H1 (cell line): ENCODE results near the gene PRKAR1B. TPM values are rescaled to one million over a fixed set of nuclear protein-coding genes. Genes with fewer than 3 reads are reported as not detected.

Experiments
- CTCF ChIA-PET: fragments of 300-600 bp; sonication (Branson Sonifier 250); formaldehyde crosslinking; loops from one replicate; lab custom pipeline; 2021; ENCODE audit not compliant: partially characterized antibody; lab: Charles Lee
- POLR2A ChIA-PET: fragments of 300-600 bp; sonication (Branson Sonifier 250); formaldehyde crosslinking; loops from one replicate; lab custom pipeline; 2021; ENCODE audit warnings: inconsistent platforms; ENCODE audit not compliant: partially characterized antibody; lab: Charles Lee
- DNase-seq, 2 experiments: peaks; one replicate each; pipeline versions ENCODE4 v3.0.0 to v3.0.0-alpha.2; 2010 to 2022; ENCODE audit warnings: low spot score in 2 of 2, low read depth in 1 of 2, mixed read lengths in 1 of 2
- FAIRE-seq: peaks from 2 replicates; lab custom pipeline; 2011; peaks lifted over from hg19 to GRCh38; lab: Jason Lieb, UNC
- H2AFZ ChIP-seq: 2 replicates; pipeline ENCODE4 v1.8.1; 2012; ENCODE audit warnings: low read length, inconsistent platforms
- H2AK5ac ChIP-seq: 2 replicates; pipeline ENCODE4 v1.6.1; 2013; ENCODE audit warnings: low read depth, low read length
- H2BK120ac ChIP-seq: replicated peaks from 2 replicates; pipeline ENCODE3; 2013; ENCODE audit warnings: low read depth, low read length, inconsistent platforms
- H2BK12ac ChIP-seq: 2 replicates; pipeline ENCODE4 v1.6.1; 2013; ENCODE audit warnings: low read depth, low read length
- H2BK15ac ChIP-seq: 2 replicates; pipeline ENCODE4 v1.6.1; 2013; ENCODE audit warnings: low read length
- H2BK20ac ChIP-seq: 2 replicates; pipeline ENCODE4 v1.6.1; 2013; ENCODE audit warnings: low read length
- H2BK5ac ChIP-seq: 2 replicates; pipeline ENCODE4 v1.6.1; 2013; ENCODE audit warnings: low read depth, low read length
- H3K14ac ChIP-seq: 2 replicates; pipeline ENCODE4 v1.6.1; 2013; ENCODE audit warnings: inconsistent platforms; ENCODE audit not compliant: insufficient read length
- H3K18ac ChIP-seq: 2 replicates; pipeline ENCODE4 v1.6.1; 2013; ENCODE audit warnings: low read length; ENCODE audit errors: extremely low read depth
- H3K23ac ChIP-seq: 2 replicates; pipeline ENCODE4 v1.6.1; 2013; ENCODE audit warnings: inconsistent platforms; ENCODE audit not compliant: insufficient read length
- H3K23me2 ChIP-seq: 2 replicates; pipeline ENCODE4 v1.6.1; 2013; ENCODE audit warnings: low read depth, low read length
- H3K27ac ChIP-seq: 2 replicates; pipeline ENCODE4 v1.6.1; 2011; ENCODE audit warnings: low read depth, low read length, inconsistent platforms
- H3K27me3 ChIP-seq, 4 experiments: replicated peaks in 1 of 4; 1 replicate in 1 of 4; 2 replicates in 3 of 4; pipeline versions ENCODE4 v1.6.1 to v1.8.1; 2011 to 2013; ENCODE audit warnings: low read length in 3 of 4, mild to moderate bottlenecking in 3 of 4, inconsistent platforms in 2 of 4, mixed read lengths in 2 of 4, moderate library complexity in 1 of 4; ENCODE audit not compliant: control insufficient read depth in 3 of 4, insufficient read depth in 3 of 4; ENCODE audit errors: extremely low read depth in 1 of 4
- H3K36me3 ChIP-seq, 4 experiments: 2 replicates each; pipeline versions ENCODE4 v1.6.1 to v1.8.1; 2011 to 2013; ENCODE audit warnings: mild to moderate bottlenecking in 4 of 4, low read length in 3 of 4, moderate library complexity in 2 of 4, control low read depth in 1 of 4, inconsistent platforms in 1 of 4; ENCODE audit not compliant: insufficient read depth in 4 of 4, control insufficient read depth in 2 of 4
- H3K4ac ChIP-seq: replicated peaks from 2 replicates; pipeline ENCODE3; 2013; ENCODE audit warnings: low read length, low read depth, mixed read lengths, inconsistent platforms; ENCODE audit not compliant: insufficient read length
- H3K4me1 ChIP-seq, 4 experiments: replicated peaks in 1 of 4; 1 replicate in 1 of 4; 2 replicates in 3 of 4; pipeline versions ENCODE4 v1.6.1 to v1.8.1; 2011 to 2013; ENCODE audit warnings: low read length in 3 of 4, inconsistent platforms in 2 of 4, mixed read lengths in 1 of 4; ENCODE audit not compliant: insufficient read depth in 4 of 4, control insufficient read depth in 3 of 4
- H3K4me2 ChIP-seq, 2 experiments: 2 replicates each; pipeline versions ENCODE4 v1.6.1 to v1.8.1; 2011 to 2013; ENCODE audit warnings: low read depth in 2 of 2, low read length in 2 of 2, control low read depth in 1 of 2, inconsistent platforms in 1 of 2, mild to moderate bottlenecking in 1 of 2; ENCODE audit not compliant: insufficient read depth in 1 of 2
- H3K4me3 ChIP-seq, 4 experiments: fragments of 200-600, 300-600 bp in 1 of 4; sonication (generic), shearing (Covaris generic), sonication (Bioruptor Twin) in 1 of 4; 2 replicates each; pipeline versions ENCODE4 v1.5.1 to v1.8.1; 2011 to 2016; ENCODE audit warnings: low read length in 4 of 4, low read depth in 3 of 4, control low read depth in 2 of 4, inconsistent platforms in 2 of 4, mild to moderate bottlenecking in 2 of 4, mixed read lengths in 1 of 4, moderate library complexity in 1 of 4; ENCODE audit not compliant: insufficient read depth in 2 of 4; ENCODE audit errors: extremely low read depth in 1 of 4
- H3K56ac ChIP-seq: replicated peaks from 2 replicates; pipeline ENCODE3; 2013; ENCODE audit warnings: low read depth, mild to moderate bottlenecking, mixed read lengths, low read length, inconsistent platforms; ENCODE audit not compliant: insufficient read length
- H3K79me1 ChIP-seq: 2 replicates; pipeline ENCODE4 v1.6.1; 2013; ENCODE audit warnings: low read depth, low read length, control low read depth
- H3K79me2 ChIP-seq, 2 experiments: 2 replicates each; pipeline versions ENCODE4 v1.6.1 to v1.8.1; 2012 to 2013; ENCODE audit warnings: low read length in 2 of 2, mild to moderate bottlenecking in 2 of 2, inconsistent platforms in 1 of 2; ENCODE audit not compliant: insufficient read depth in 2 of 2, control insufficient read depth in 1 of 2
- H3K9ac ChIP-seq, 4 experiments: replicated peaks in 1 of 4; 1 replicate in 1 of 4; 2 replicates in 3 of 4; pipeline versions ENCODE4 v1.6.1 to v1.8.1; 2011 to 2013; ENCODE audit warnings: low read depth in 3 of 4, low read length in 3 of 4, control low read depth in 2 of 4, mild to moderate bottlenecking in 2 of 4, moderate library complexity in 2 of 4, inconsistent platforms in 1 of 4; ENCODE audit errors: extremely low read depth in 1 of 4
- H3K9me3 ChIP-seq, 2 experiments: 2 replicates each; pipeline versions ENCODE4 v1.6.1 to v1.8.1; 2012 to 2013; ENCODE audit warnings: mild to moderate bottlenecking in 2 of 2, moderate library complexity in 2 of 2, control low read depth in 1 of 2, inconsistent platforms in 1 of 2, low read depth in 1 of 2, low read length in 1 of 2, mixed read lengths in 1 of 2; ENCODE audit not compliant: insufficient read depth in 2 of 2
- H4K20me1 ChIP-seq, 2 experiments: replicated peaks in 1 of 2; 2 replicates each; pipeline versions ENCODE3 to v1.8.1; 2011 to 2013; ENCODE audit warnings: inconsistent platforms in 2 of 2, low read length in 2 of 2, mild to moderate bottlenecking in 1 of 2; ENCODE audit not compliant: insufficient read depth in 2 of 2, control insufficient read depth in 1 of 2
- H4K5ac ChIP-seq: 2 replicates; pipeline ENCODE4 v1.6.1; 2013; ENCODE audit warnings: low read length, low read depth, mixed read lengths, inconsistent platforms; ENCODE audit not compliant: insufficient read length
- H4K8ac ChIP-seq: 2 replicates; pipeline ENCODE4 v1.8.0; 2013; ENCODE audit warnings: mild to moderate bottlenecking, moderate library complexity, low read length, inconsistent platforms; ENCODE audit not compliant: insufficient read depth; ENCODE audit errors: extremely low read depth
- H4K91ac ChIP-seq: replicated peaks from 2 replicates; pipeline ENCODE3; 2013; ENCODE audit warnings: low read length, mixed read lengths, inconsistent platforms; ENCODE audit not compliant: insufficient read length
- POU5F1 ChIP-seq: IDR thresholded peaks from 2 replicates; pipeline ENCODE4 v1.6.1; 2011; ENCODE audit warnings: low read depth, mild to moderate bottlenecking, low read length, moderate library complexity
- whole genome bisulfite sequencing, 2 experiments: shearing (Covaris generic) in 1 of 2; methylation state at CpG; one replicate each; pipeline versions ENCODE4 v1.1.6 to v1.1.7; 2013 to 2015; ENCODE audit warnings: low lambda C conversion rate in 2 of 2, mixed read lengths in 2 of 2, inconsistent platforms in 1 of 2, low coverage in 1 of 2, missing lambda C conversion rate in 1 of 2; ENCODE audit not compliant: insufficient replicate concordance in 2 of 2, insufficient coverage in 1 of 2, insufficient read length in 1 of 2; ENCODE audit errors: extremely low coverage in 1 of 2, missing lambda C conversion rate in 1 of 2; 5-methylcytosine and 5-hydroxymethylcytosine counted together
- polyA plus RNA-seq, 7 experiments: library from polyadenylated mRNA; depleted of rRNA in 3 of 7; stranded (reverse) in 5 of 7; unstranded in 2 of 7; fragments of >200 nt in 5 of 7; fragments of 200-250 nt in 2 of 7; gene quantifications; 1 replicate in 5 of 7; 2 replicates in 1 of 7; 4 replicates in 1 of 7; pipeline versions ENCODE4 v1.2.1 to v1.2.3, GENCODE V29; 2011 to 2013; ENCODE audit warnings: missing spikeins in 2 of 7, mixed read lengths in 2 of 7
- total RNA-seq: library from RNA; stranded (reverse); fragmentation: NEBNext Ultra II Directional; extraction: Animal tissue kit (Norgen Biotek cat#: 25700); gene quantifications from 2 replicates; pipeline ENCODE4 v1.2.1, GENCODE V29; 2021

The PRKAR1B gene
- total and polyA plus RNA-seq, 2 of the 8 experiments (the other 6 are each of a cell fraction or from before 2014, with no cell fraction given): 12.3 to 55.7 TPM

GRCh38 chr7:762885-763284 lies 35.8 kb upstream of the PRKAR1B start:
- no peak for DNase-seq
- Histone ChIP-seq H3K4me2 (no peak overlapping the region), H3K56ac (no peak overlapping the region), H3K36me3 (peaks cover 11 to 33% (median 19%) of the 10 kb centered on the region in 4 experiments; a peak in 7 of 8 replicates), H3K9me3 (no peaks in the 10 kb centered on the region), H2BK15ac (no peak overlapping the region)
- no peak for TF ChIP-seq POU5F1
- TF ChIP-seq, all 59 proteins: peak for 0
- H3K79me2 ChIP-seq: no peaks in the 10 kb centered on the region
- H3K18ac ChIP-seq: no peak overlapping the region
- H2BK20ac ChIP-seq: no peak overlapping the region
- H3K27ac ChIP-seq: no peak overlapping the region
- no peaks in the 10 kb centered on the region for H3K27me3 ChIP-seq
- no peaks in the 10 kb centered on the region for H3K4me1 ChIP-seq
- no peaks in the 10 kb centered on the region for H3K23me2 ChIP-seq
- H3K79me1 ChIP-seq: no peaks in the 10 kb centered on the region; the same call in 1 of the 2 replicates
- 76% methylated on average over 5 of the region's 5 CpGs; no CpG with 5 or more reads in 1 of the 2 experiments for WGBS, 2 experiments
- no peak overlapping the region for H3K14ac ChIP-seq
- no peak overlapping the region; a peak in 1 of 7 replicates for H3K9ac ChIP-seq
- no peak overlapping the region for H2BK12ac ChIP-seq
- H2BK120ac ChIP-seq: no peak overlapping the region
- CTCF ChIA-PET: interaction anchor here (0.6 kb wide), 1 partner anchor 85 kb away, joined by 4 read pairs; no protein-coding TSS in a partner anchor
- no peak overlapping the region for H2AK5ac ChIP-seq
- H3K23ac ChIP-seq: no peak overlapping the region
- peaks cover 0 to 10% of the 10 kb centered on the region in 2 experiments for H4K20me1 ChIP-seq
- no peak overlapping the region for H2AFZ ChIP-seq
- H3K4ac ChIP-seq: no peak overlapping the region
- H4K8ac ChIP-seq: no peak overlapping the region
- POLR2A ChIA-PET: no interaction called here
- no peak overlapping the region for H4K91ac ChIP-seq
- H2BK5ac ChIP-seq: no peak overlapping the region
- no peak for FAIRE-seq
- no peak overlapping the region for H3K4me3 ChIP-seq
- H4K5ac ChIP-seq: no peak overlapping the region
